GM18498 (cell line): ENCODE data around the gene BMP6.

ENCODE experiments used
- ATAC-seq: cut with Tn5 transposase; IDR thresholded peaks from one replicate; pipeline ENCODE4 v1.9.1; 2021; ENCODE audit warnings: mild to moderate bottlenecking, moderate library complexity; ENCODE audit not compliant: unreplicated experiment

The BMP6 gene

GRCh38 chr6:7725849-7726415 lies at the start of gene BMP6:
Gene BMP6 (plus strand): TSS chr6:7726099. CDS start chr6:7726956, 857 bp downstream.
- peak; percentile 79 for ATAC-seq

DNA sequence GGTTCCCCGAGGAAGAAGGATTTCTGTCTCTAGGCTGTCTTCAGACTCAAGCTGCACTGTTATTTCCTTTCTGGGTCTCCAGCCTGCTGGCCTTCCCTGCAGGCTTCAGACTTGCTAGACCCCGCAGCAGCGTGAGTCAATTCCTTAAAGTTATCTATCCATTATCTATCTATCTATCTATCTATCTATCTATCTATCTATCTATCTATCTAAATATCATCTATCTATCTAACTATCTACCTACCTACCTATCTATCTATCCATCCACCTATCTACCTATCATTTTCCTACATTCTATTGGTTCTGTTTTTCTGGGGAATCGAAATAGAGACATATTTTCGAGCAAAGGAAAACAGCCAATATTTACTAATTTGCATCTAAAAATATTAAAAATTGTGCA lies 48.7 kb upstream of the BMP6 start:
- ATAC-seq = no peak

GRCh38 chr6:7680393-7681075 lies 45.4 kb upstream of the BMP6 start:
- ATAC-seq = no peak

GRCh38 chr6:7681449-7681848 lies 44.5 kb upstream of the BMP6 start:
- no peak for ATAC-seq

DNA sequence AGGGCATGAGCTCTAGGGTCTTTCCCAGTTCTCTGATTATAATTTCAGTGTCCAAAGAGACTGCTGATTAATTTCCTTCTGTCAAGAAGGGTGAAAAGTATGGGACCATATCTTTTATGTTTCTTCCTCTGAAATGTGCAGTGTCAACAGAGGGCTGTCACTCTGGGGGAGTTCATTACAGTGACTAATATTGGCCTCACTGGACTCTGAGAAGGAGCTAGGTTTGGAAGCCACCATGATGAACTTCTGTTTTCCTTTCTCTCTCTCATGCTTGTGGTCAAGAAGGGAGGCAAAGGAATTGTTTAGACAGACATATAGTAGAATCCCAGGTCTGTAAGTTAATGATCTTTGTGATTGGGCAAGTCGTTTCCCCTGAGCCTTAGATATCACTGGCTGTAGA lies 41.8 kb upstream of the BMP6 start:
- no peak for ATAC-seq

DNA sequence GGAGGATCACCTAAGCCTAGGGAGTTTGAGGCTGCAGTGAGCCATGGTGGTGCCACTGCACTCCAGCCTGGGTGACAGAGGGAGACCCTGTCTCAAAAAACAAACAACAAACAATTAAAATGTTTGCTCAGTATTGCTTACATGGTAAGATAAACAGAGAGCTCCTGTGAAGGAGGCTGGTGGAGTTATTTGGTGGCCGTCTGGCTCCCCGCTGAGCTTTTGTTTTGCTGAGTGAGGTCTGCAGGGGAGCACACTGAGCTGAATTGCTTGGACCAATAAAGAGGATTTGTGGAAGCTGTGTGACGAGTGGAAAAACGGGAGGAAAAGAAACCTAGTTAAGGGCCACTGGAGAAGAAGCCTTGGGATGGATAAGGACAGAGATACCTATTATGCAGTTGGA lies 41.1 kb upstream of the BMP6 start:
- ATAC-seq = no peak

GRCh38 chr6:7685276-7685675 lies 40.6 kb upstream of the BMP6 start:
- ATAC-seq = no peak

- no peak for ATAC-seq
Observed at GRCh38 chr6:7687145-7688111, 38.5 kb upstream of the BMP6 start.

GRCh38 chr6:7691021-7691420 lies 34.9 kb upstream of the BMP6 start:
- ATAC-seq = no peak

DNA sequence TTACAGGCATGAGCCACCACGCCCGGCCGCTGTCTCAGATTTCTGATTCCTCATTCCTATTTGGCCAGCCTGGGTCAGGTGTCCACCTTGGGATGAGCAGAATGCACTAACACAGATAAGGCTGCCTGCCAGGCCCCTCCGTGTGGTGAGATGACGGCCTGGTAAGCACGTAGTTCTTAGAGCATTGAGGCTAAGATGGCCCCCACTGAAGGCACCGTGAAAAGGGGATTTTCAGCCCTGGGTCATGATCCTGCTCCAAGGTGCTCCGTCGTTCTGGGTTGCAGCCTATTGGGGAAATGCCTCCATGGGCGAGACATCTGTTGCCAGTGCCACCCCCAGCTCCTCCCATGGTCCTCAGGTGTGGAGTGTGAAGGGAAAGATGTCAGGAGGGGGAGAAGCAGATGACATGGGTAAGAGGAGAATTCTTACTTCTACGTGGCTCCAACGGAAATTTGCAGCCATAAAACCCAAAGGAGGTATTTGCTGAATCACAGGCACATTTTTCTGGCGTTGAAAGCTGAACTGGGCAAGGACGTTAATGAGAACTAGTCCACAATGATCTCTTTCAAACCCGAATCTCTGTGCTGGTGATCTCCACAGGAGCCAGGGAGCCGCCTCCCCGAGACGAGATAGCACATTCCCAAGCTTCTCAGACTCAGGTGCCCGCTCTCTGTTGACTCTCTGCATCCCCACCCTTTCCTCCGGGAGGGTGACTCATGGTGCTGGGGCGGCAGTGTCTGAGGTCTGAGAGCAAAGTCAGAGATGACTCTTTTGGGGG lies 34.0 kb upstream of the BMP6 start:
- ATAC-seq = no peak

DNA sequence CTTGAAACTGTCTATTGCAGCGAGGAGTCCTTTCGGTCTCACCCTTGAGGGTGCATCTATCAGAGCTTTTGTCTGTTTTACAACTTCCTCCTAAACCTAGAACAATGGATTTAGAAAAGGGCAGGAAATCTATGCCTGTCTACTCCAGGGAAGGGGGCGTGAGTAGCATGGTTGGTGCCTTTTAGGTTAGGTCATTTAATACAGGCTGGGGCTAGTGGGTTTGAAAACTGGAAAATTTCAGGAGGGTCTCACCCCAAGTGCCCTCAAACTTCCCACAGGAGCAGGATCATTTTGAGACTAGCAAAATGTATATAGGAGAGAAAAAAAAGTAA lies 33.5 kb upstream of the BMP6 start:
- ATAC-seq = no peak

GRCh38 chr6:7693827-7694226 lies 32.1 kb upstream of the BMP6 start:
- ATAC-seq = no peak

- ATAC-seq = no peak
Observed at GRCh38 chr6:7696061-7696460, 29.8 kb upstream of the BMP6 start.

- ATAC-seq = no peak
Observed at GRCh38 chr6:7697432-7697819, 28.5 kb upstream of the BMP6 start.

- no peak for ATAC-seq
Observed at GRCh38 chr6:7697820-7698623, 27.9 kb upstream of the BMP6 start.

DNA sequence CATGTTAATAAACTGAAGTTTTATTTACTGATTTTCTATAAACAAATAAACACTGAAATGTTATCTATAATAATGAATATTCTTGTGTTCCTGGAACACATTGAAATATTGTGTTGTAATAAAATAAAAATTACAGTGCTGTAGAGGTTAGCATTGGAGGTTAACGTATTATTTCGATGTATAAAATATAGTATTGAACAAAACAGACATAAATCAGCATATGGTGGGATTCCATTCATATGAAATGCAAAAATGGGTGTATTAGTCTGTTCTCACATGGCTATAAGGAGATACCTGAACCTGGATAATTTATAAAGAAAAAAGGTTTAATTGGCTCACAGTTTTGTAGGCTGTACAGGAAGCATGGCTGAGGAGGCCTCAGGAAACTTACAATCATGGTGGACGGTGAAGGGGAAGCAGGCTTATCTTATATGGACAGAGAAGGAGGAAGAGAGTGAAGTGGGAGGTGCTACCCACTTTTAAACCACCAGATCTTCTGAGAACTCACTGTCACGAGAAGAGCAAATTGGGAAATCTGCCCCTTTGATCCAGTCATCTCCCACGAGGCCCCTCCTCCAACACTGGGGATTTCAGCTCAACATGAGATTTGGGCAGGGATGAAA lies 24.6 kb upstream of the BMP6 start:
- ATAC-seq = no peak

DNA sequence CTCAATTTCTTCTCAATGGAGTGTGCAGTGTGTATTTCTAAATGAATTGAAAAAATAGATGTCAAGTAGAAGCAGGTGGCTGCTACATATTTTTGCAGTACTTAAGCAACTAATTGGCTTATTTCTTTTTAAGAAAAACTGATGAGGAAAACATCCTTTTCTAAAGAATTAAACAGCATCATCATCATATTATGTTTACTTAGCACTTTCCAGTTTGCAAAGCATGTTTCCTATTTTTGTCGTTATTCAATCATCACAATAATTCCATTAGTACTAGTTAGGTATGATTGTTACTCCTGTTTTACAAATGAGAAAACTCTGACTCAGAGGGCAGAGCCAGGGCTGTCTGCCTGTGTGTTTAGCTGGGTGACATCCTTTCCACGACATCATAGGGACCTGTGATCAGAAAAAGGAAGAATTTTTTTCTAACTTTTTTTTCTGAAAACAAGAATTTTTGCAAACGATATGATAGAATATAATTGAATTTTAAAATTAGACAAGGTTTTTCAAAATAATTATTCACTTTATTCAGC lies 22.7 kb upstream of the BMP6 start:
- ATAC-seq = no peak

GRCh38 chr6:7705483-7705882 lies 20.4 kb upstream of the BMP6 start:
- ATAC-seq = no peak

DNA sequence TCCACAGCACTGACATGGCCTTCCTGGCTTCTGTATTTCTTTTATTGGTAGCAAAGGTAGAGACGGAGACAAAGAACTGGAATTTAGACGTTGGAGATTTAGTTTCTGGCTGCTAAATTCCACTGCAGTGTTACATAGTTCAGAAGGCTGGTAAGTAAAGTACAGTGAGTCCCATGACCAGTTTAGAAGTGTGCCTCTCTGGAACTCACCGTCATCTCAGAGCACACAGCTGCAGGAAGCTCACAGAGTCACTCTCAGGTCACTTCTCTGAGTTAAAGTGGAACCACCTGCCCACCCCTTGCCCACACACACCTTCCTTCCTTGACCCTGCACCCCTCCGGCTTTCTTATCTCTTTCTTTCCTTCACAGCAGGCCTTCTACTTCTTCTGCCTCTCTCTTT lies 19.6 kb upstream of the BMP6 start:
- no peak for ATAC-seq

GRCh38 chr6:7707787-7708186 lies 18.1 kb upstream of the BMP6 start:
- ATAC-seq = no peak
